Forelimb muscle (tissue), 1 donor: ENCODE measurements around the gene PTPRG. TPM values are rescaled to one million over a fixed set of nuclear protein-coding genes. Genes with fewer than 3 reads are reported as not detected.

Source experiments
- DNase-seq: peaks from one replicate; pipeline ENCODE4 v3.0.0-alpha.2; 2013; ENCODE audit warnings: low read depth
- polyA plus RNA-seq: library from polyadenylated mRNA; unstranded; fragments of 120-200 nt; gene quantifications from one replicate; pipeline ENCODE4 v1.2.1, GENCODE V29; 2013; ENCODE audit not compliant: insufficient read length

Gene PTPRG
- polyA plus RNA-seq, 1 donor, result 24.2 TPM

GRCh38 chr3:61562721-61563312 is 1.4 kb downstream of the PTPRG start:
- DNase-seq, result no peak

- DNase-seq, result no peak
Observed at GRCh38 chr3:61563313-61564271, 2.2 kb downstream of the PTPRG start.

GRCh38 chr3:61564395-61565059 is 3.2 kb downstream of the PTPRG start:
- DNase-seq, result no peak

GRCh38 chr3:61565569-61565968 is 4.2 kb downstream of the PTPRG start:
- no peak for DNase-seq

- no peak for DNase-seq
Observed at GRCh38 chr3:61568127-61568526, 6.8 kb downstream of the PTPRG start.

GRCh38 chr3:61569856-61570580 is 8.6 kb downstream of the PTPRG start:
- DNase-seq, result no peak

GRCh38 chr3:61570813-61571212 is 9.4 kb downstream of the PTPRG start:
- DNase-seq, result no peak

- DNase-seq, result no peak
Observed at GRCh38 chr3:61571516-61572336, 10.4 kb downstream of the PTPRG start.

- DNase-seq, result no peak
Observed at GRCh38 chr3:61572879-61573278, 11.5 kb downstream of the PTPRG start.

- DNase-seq, result no peak
Observed at GRCh38 chr3:61573441-61573840, 12.1 kb downstream of the PTPRG start.

- no peak for DNase-seq
Observed at GRCh38 chr3:61574854-61575253, 13.5 kb downstream of the PTPRG start.

- DNase-seq, result no peak
Observed at GRCh38 chr3:61575893-61576292, 14.5 kb downstream of the PTPRG start.

- DNase-seq, result no peak
Observed at GRCh38 chr3:61577760-61578159, 16.4 kb downstream of the PTPRG start.

GRCh38 chr3:61578667-61579367 is 17.4 kb downstream of the PTPRG start:
- DNase-seq, result no peak

- DNase-seq, result no peak
Observed at GRCh38 chr3:61579685-61580084, 18.3 kb downstream of the PTPRG start.

GRCh38 chr3:61580982-61581643 is 19.7 kb downstream of the PTPRG start:
- DNase-seq, result no peak

- no peak for DNase-seq
Observed at GRCh38 chr3:61582287-61582686, 20.9 kb downstream of the PTPRG start.

- no peak for DNase-seq
Observed at GRCh38 chr3:61582846-61583245, 21.5 kb downstream of the PTPRG start.
